SK-N-SH (cell line): Measurements from ENCODE around the gene KCNG1. TPM values are rescaled to one million over a fixed set of nuclear protein-coding genes. Genes with fewer than 3 reads are reported as not detected.

Experiments used
- CTCF ChIA-PET: fragments of 300-600, 350-600 bp; formaldehyde crosslinking; extraction: SDS; loops from one replicate; lab custom pipeline; 2021; lab: Yijun Ruan, JAX
- POLR2A ChIA-PET: fragments of 350-600 bp; sonication (Branson Sonifier 250); formaldehyde crosslinking; extraction: SDS; loops from one replicate; lab custom pipeline; 2020; ENCODE audit warnings: antibody characterized with exemption, inconsistent platforms; lab: Yijun Ruan, JAX
- DNase-seq: peaks from one replicate; pipeline ENCODE4 v3.0.0; 2012
- H2AFZ ChIP-seq: fragments of 200-600 bp; sonication (generic); 2 replicates; pipeline ENCODE4 v1.8.1; 2016; ENCODE audit warnings: antibody characterized with exemption, mild to moderate bottlenecking, low read depth
- H3F3A ChIP-seq: fragments of 200-600 bp; sonication (generic); replicated peaks from 2 replicates; pipeline ENCODE3; 2016; ENCODE audit warnings: antibody characterized with exemption, mild to moderate bottlenecking; ENCODE audit not compliant: insufficient read depth
- H3K27ac ChIP-seq, 2 experiments: fragments of 200-500 bp in 1 of 2; fragments of 200-600 bp in 1 of 2; sonication (Bioruptor generic) in 1 of 2; sonication (generic), shearing (Covaris generic) in 1 of 2; 2 replicates each; pipeline versions ENCODE4 v1.5.1 to v1.6.1; 2014 to 2016; ENCODE audit warnings: low read depth in 2 of 2, inconsistent platforms in 1 of 2, low read length in 1 of 2, mild to moderate bottlenecking in 1 of 2, mixed read lengths in 1 of 2
- H3K27me3 ChIP-seq: fragments of 200-600 bp; sonication (generic), shearing (Covaris generic); 2 replicates; pipeline ENCODE4 v1.6.1; 2016; ENCODE audit warnings: mixed run types; ENCODE audit not compliant: insufficient read depth
- H3K36me3 ChIP-seq, 2 experiments: fragments of 200-500 bp in 1 of 2; fragments of 200-600 bp in 1 of 2; sonication (Bioruptor generic) in 1 of 2; sonication (generic) in 1 of 2; replicated peaks in 1 of 2; 2 replicates each; pipeline versions ENCODE3 to v1.5.1; 2014 to 2016; ENCODE audit warnings: low read length in 1 of 2, mild to moderate bottlenecking in 1 of 2; ENCODE audit not compliant: insufficient read depth in 2 of 2, control insufficient read depth in 1 of 2
- H3K4me1 ChIP-seq, 2 experiments: fragments of 200-500 bp in 1 of 2; fragments of 200-600 bp in 1 of 2; sonication (Bioruptor generic) in 1 of 2; sonication (generic), shearing (Covaris generic) in 1 of 2; 2 replicates each; pipeline versions ENCODE4 v1.5.1 to v1.6.1; 2014 to 2016; ENCODE audit warnings: low read depth in 1 of 2, low read length in 1 of 2, mixed run types in 1 of 2; ENCODE audit not compliant: insufficient read depth in 2 of 2, control insufficient read depth in 1 of 2
- H3K4me2 ChIP-seq: fragments of 200-600 bp; sonication (generic), shearing (Covaris generic); 2 replicates; pipeline ENCODE4 v1.6.1; 2017; ENCODE audit warnings: mixed run types
- H3K4me3 ChIP-seq, 2 experiments: fragments of 200-500 bp in 1 of 2; fragments of 200-600 bp in 1 of 2; sonication (Bioruptor generic) in 1 of 2; sonication (generic), shearing (Covaris generic) in 1 of 2; 2 replicates each; pipeline versions ENCODE4 v1.5.1 to v1.8.1; 2014 to 2016; ENCODE audit warnings: low read depth in 2 of 2, inconsistent platforms in 1 of 2, low read length in 1 of 2, mild to moderate bottlenecking in 1 of 2, mixed read lengths in 1 of 2, moderate library complexity in 1 of 2
- H3K79me2 ChIP-seq: fragments of 200-600 bp; sonication (generic); 2 replicates; pipeline ENCODE4 v1.8.1; 2017; ENCODE audit warnings: mild to moderate bottlenecking; ENCODE audit not compliant: insufficient read depth
- H3K9ac ChIP-seq: fragments of 200-600 bp; sonication (generic); 2 replicates; pipeline ENCODE4 v1.6.1; 2017; ENCODE audit warnings: mixed run types
- H3K9me2 ChIP-seq: fragments of 200-600 bp; sonication (generic); 2 replicates; pipeline ENCODE4 v1.6.1; 2017; ENCODE audit warnings: mixed run types
- H3K9me3 ChIP-seq: fragments of 200-600 bp; sonication (generic); 2 replicates; pipeline ENCODE4 v1.6.1; 2017; ENCODE audit warnings: mixed run types, mild to moderate bottlenecking, moderate library complexity
- H4K20me1 ChIP-seq: fragments of 200-600 bp; sonication (generic); 2 replicates; pipeline ENCODE4 v1.6.1; 2017; ENCODE audit warnings: mild to moderate bottlenecking, mixed run types; ENCODE audit not compliant: insufficient read depth
- EP300 ChIP-seq, 2 experiments: IDR thresholded peaks; 2 replicates each; pipeline versions ENCODE4 v1.4.0 to v1.6.1; 2012; ENCODE audit warnings: borderline replicate concordance in 1 of 2, low read depth in 1 of 2, low read length in 1 of 2
- EZH2phosphoT487 ChIP-seq: fragments of 200-600 bp; sonication (generic); IDR thresholded peaks from 2 replicates; pipeline ENCODE4 v1.6.1; 2017; ENCODE audit warnings: low read depth, mixed run types, mild to moderate bottlenecking, antibody characterized with exemption, moderate library complexity, borderline replicate concordance
- GATA2 ChIP-seq: sonication (generic); formaldehyde crosslinking; IDR thresholded peaks from 2 replicates; pipeline ENCODE4 v1.5.0; 2020; ENCODE audit warnings: mild to moderate bottlenecking, missing genetic modification reagents
- IRF3 ChIP-seq: fragments of 150-350 bp; IDR thresholded peaks from 2 replicates; pipeline ENCODE4 v1.6.1; 2016; ENCODE audit warnings: mild to moderate bottlenecking, low read depth, low read length
- JUND ChIP-seq: IDR thresholded peaks from 2 replicates; pipeline ENCODE4 v1.4.0; 2012
- NFIC ChIP-seq: IDR thresholded peaks from 2 replicates; pipeline ENCODE4 v1.4.0; 2012; ENCODE audit warnings: borderline replicate concordance
- NRF1 ChIP-seq: IDR thresholded peaks from 2 replicates; pipeline ENCODE4 v1.6.1; 2012; ENCODE audit warnings: low read depth, mild to moderate bottlenecking, low read length
- PBX3 ChIP-seq: IDR thresholded peaks from 2 replicates; pipeline ENCODE4; 2012
- RCOR1 ChIP-seq: fragments of 150-350 bp; IDR thresholded peaks from 2 replicates; pipeline ENCODE4 v1.6.1; 2017; ENCODE audit warnings: antibody characterized with exemption, low read length
- REST ChIP-seq: IDR thresholded peaks from 2 replicates; pipeline ENCODE4 v1.6.1; 2012; ENCODE audit warnings: mild to moderate bottlenecking, low read depth, low read length, moderate library complexity
- SMC3 ChIP-seq: IDR thresholded peaks from 2 replicates; pipeline ENCODE4 v1.6.1; 2012; ENCODE audit warnings: low read depth, low read length, improper control_type of control experiment
- TCF12 ChIP-seq: IDR thresholded peaks from 2 replicates; pipeline ENCODE4 v1.4.0; 2012
- USF1 ChIP-seq: IDR thresholded peaks from 2 replicates; pipeline ENCODE4 v1.4.0; 2012; ENCODE audit warnings: low read depth, borderline replicate concordance
- USF2 ChIP-seq: fragments of 150-350 bp; IDR thresholded peaks from 2 replicates; pipeline ENCODE4 v1.6.1; 2017; ENCODE audit warnings: antibody characterized with exemption, low read length, low read depth, borderline replicate concordance
- YY1 ChIP-seq: IDR thresholded peaks from 2 replicates; pipeline ENCODE4 v1.4.0; 2012; ENCODE audit warnings: low read depth, mild to moderate bottlenecking
- WGBS: methylation state at CpG from one replicate; pipeline ENCODE4 v1.1.6; 2017; ENCODE audit warnings: low lambda C conversion rate; 5-methylcytosine and 5-hydroxymethylcytosine counted together
- polyA plus RNA-seq, 3 experiments: library from polyadenylated mRNA; depleted of rRNA; stranded (reverse); fragments of >200 nt; gene quantifications; 2 replicates each; pipeline ENCODE4 v1.2.3, GENCODE V29; 2012
- TF ChIP-seq, protein P1 (sequence below): IDR thresholded peaks from 2 replicates; pipeline ENCODE4 v1.4.0; 2012; ENCODE audit warnings: low read depth

Gene KCNG1
- polyA plus RNA-seq, 1 of the 3 experiments (the other 2 are of a cell fraction) = 13.8 TPM

DNA sequence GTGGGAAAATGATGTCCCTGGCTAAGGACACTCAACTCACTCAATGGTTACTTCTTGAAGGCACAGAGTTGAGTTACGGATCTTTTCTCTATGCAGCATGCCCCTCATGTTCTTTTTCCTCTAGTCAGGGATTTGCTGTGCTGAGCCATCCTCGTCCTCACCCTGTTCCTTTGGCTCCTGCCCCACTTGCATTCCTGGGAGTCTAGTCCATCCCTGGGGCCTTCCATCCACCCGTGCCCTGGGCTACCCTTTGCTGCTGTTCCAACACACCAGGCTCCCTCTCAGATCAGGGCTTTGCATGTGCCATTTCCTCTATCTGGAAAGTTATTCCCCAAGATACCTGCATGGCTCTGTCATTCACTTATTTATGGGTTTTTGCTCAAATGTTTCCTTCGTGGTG lies 13.3 kb upstream of the KCNG1 start:
- CTCF ChIA-PET = no interaction called here
- Histone ChIP-seq H3K9ac (no peak overlapping the region), H4K20me1 (no peaks in the 10 kb centered on the region), H3K27me3 (no peaks in the 10 kb centered on the region), H3K9me2 (no peaks in the 10 kb centered on the region), H3F3A (peaks cover 5% of the 10 kb centered on the region), H3K79me2 (no peaks in the 10 kb centered on the region), H3K4me2 (no peak overlapping the region), H3K27ac (no peak overlapping the region), H3K9me3 (no peaks in the 10 kb centered on the region), H2AFZ (no peak overlapping the region), H3K4me3 (no peak overlapping the region), H3K36me3 (no peaks in the 10 kb centered on the region), H3K4me1 (peaks cover 0 to 18% of the 10 kb centered on the region in 2 experiments; a peak in 1 of 4 replicates)
- 77% methylated on average over 4 of the region's 4 CpGs for WGBS
- TF ChIP-seq NRF1 = no peak
- TF ChIP-seq IRF3 = no peak
- no peak for TF ChIP-seq EP300 (IDR thresholded peaks at IDR 0.05; ENCODE audit: borderline replicate concordance in 1 of 2, low read depth in 1 of 2, low read length in 1 of 2)
- TF ChIP-seq JUND = no peak
- no peak for TF ChIP-seq USF2
- no peak for TF ChIP-seq TCF12
- no peak for TF ChIP-seq YY1
- no peak for TF ChIP-seq USF1
- TF ChIP-seq GATA2 = no peak
- POLR2A ChIA-PET = no interaction called here
- no peak for DNase-seq

DNA sequence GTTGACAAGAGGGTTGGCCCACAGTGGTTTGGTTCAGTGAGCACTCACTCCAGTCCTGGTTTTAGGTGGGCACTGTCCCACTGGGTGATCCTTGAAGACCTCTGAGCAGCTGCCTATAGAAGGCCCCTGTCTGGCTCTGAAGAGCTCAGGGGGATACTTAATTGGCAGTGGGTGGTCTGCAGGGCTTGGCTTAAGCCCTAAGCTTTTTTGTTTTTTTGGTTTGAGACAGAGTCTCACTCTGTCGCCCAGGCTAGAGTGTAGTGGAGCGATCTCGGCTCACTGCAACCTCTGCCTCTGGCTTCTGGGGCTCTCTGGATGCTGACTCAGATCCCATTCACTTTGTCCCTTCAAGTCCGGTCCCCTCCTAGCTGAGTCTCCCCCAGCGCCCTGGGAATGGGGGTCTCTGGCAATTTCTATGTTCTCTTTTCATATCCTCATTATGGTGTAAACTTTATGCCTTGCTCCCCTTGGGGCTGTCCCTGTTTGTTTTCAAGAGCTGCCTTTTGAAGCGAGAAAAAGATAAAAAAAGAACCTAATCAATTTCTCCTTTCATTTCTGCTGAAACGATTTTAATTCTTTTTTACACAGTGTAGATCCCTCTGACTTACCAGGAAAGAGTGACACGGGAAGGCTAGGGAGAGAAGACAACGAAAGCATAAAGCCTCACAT lies 12.2 kb upstream of the KCNG1 start:
- H3K79me2 ChIP-seq = no peaks in the 10 kb centered on the region
- WGBS = 73% methylated on average over 9 of the region's 9 CpGs
- no peak overlapping the region for H3K4me2 ChIP-seq
- POLR2A ChIA-PET = no interaction called here
- CTCF ChIA-PET = interaction anchor here (1.4 to 2.0 kb wide), 2 partner anchors 20 to 152 kb away, joined by 3 to 8 read pairs; no protein-coding TSS in a partner anchor
- H4K20me1 ChIP-seq = no peaks in the 10 kb centered on the region
- H3K27me3 ChIP-seq = no peaks in the 10 kb centered on the region; the same call in 1 of the 2 replicates
- H3K27ac ChIP-seq = peak overlapping the region in 1 of 2 experiments; percentile 72; a peak in 1 of 4 replicates
- DNase-seq = no peak
- peaks cover 0 to 18% of the 10 kb centered on the region in 2 experiments; a peak in 1 of 4 replicates for H3K4me1 ChIP-seq
- no peak overlapping the region for H3K4me3 ChIP-seq
- H3K9me3 ChIP-seq = no peaks in the 10 kb centered on the region
- no peaks in the 10 kb centered on the region for H3K9me2 ChIP-seq
- H3K36me3 ChIP-seq = no peaks in the 10 kb centered on the region
- peaks cover 5% of the 10 kb centered on the region for H3F3A ChIP-seq
- H2AFZ ChIP-seq = no peak overlapping the region
- H3K9ac ChIP-seq = no peak overlapping the region
- TF ChIP-seq, protein P1, sequence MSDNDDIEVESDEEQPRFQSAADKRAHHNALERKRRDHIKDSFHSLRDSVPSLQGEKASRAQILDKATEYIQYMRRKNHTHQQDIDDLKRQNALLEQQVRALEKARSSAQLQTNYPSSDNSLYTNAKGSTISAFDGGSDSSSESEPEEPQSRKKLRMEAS = no peak
- no peak for TF ChIP-seq SMC3
- no peak for TF ChIP-seq PBX3
- no peak for TF ChIP-seq RCOR1
- TF ChIP-seq EZH2phosphoT487 = no peak
- TF ChIP-seq USF1 = no peak
- no peak for TF ChIP-seq EP300 (IDR thresholded peaks at IDR 0.05; ENCODE audit: borderline replicate concordance in 1 of 2, low read depth in 1 of 2, low read length in 1 of 2)
- no peak for TF ChIP-seq REST
- no peak for TF ChIP-seq NFIC
